Neuronal stem cell (in vitro differentiated cells): ENCODE measurements around the gene ZFP91.

Source experiments
- DNase-seq: peaks from one replicate; pipeline ENCODE4 v3.0.0-alpha.2; 2013; ENCODE audit warnings: low spot score
- H2AFZ ChIP-seq: one replicate; pipeline ENCODE4 v1.6.1; 2013; ENCODE audit warnings: mild to moderate bottlenecking, low read length, inconsistent platforms
- H2AK5ac ChIP-seq: 2 replicates; pipeline ENCODE4 v1.6.1; 2013; ENCODE audit warnings: low read depth, mild to moderate bottlenecking, inconsistent platforms, low read length, moderate library complexity, mixed read lengths
- H2BK120ac ChIP-seq: 2 replicates; pipeline ENCODE4 v1.6.1; 2013; ENCODE audit warnings: low read depth, mild to moderate bottlenecking, inconsistent platforms, low read length, moderate library complexity, mixed read lengths
- H2BK12ac ChIP-seq: one replicate; pipeline ENCODE4 v1.6.1; 2013; ENCODE audit warnings: low read length, inconsistent platforms
- H2BK15ac ChIP-seq: 2 replicates; pipeline ENCODE4 v1.6.1; 2013; ENCODE audit warnings: mild to moderate bottlenecking, low read length, inconsistent platforms, mixed read lengths
- H2BK5ac ChIP-seq: one replicate; pipeline ENCODE4 v1.6.1; 2013; ENCODE audit warnings: inconsistent platforms, mild to moderate bottlenecking, low read length, moderate library complexity
- H3K14ac ChIP-seq: one replicate; pipeline ENCODE4 v1.6.1; 2013; ENCODE audit warnings: low read length, inconsistent platforms
- H3K18ac ChIP-seq: 2 replicates; pipeline ENCODE4 v1.6.1; 2013; ENCODE audit warnings: low read length, inconsistent platforms
- H3K23ac ChIP-seq: 2 replicates; pipeline ENCODE4 v1.6.1; 2013; ENCODE audit warnings: low read depth, mild to moderate bottlenecking, mixed read lengths, low read length, inconsistent platforms; ENCODE audit not compliant: poor library complexity
- H3K27ac ChIP-seq: replicated peaks from 3 replicates; pipeline ENCODE4 v1.5.1; 2013; ENCODE audit warnings: low read length, inconsistent platforms
- H3K27me3 ChIP-seq, 3 experiments: 2 replicates each; pipeline ENCODE4 v1.6.1; 2013; ENCODE audit warnings: low read length in 3 of 3, mild to moderate bottlenecking in 2 of 3, inconsistent platforms in 1 of 3, low read depth in 1 of 3, mixed read lengths in 1 of 3, moderate library complexity in 1 of 3; ENCODE audit not compliant: control insufficient read depth in 3 of 3, insufficient read depth in 3 of 3
- H3K36me3 ChIP-seq, 2 donors: replicated peaks in 1 of 2; 2 replicates each; pipeline ENCODE4 v1.6.1; 2013; ENCODE audit warnings: low read length in 2 of 2; ENCODE audit not compliant: control insufficient read depth in 2 of 2, insufficient read depth in 2 of 2
- H3K4ac ChIP-seq: 2 replicates; pipeline ENCODE4 v1.6.1; 2013; ENCODE audit warnings: inconsistent platforms, mild to moderate bottlenecking, low read length, moderate library complexity
- H3K4me1 ChIP-seq, 2 donors: 1 replicate in 1 of 2; 2 replicates in 1 of 2; pipeline ENCODE4 v1.6.1; 2013; ENCODE audit warnings: low read length in 2 of 2, low read depth in 1 of 2; ENCODE audit not compliant: control insufficient read depth in 2 of 2, insufficient read depth in 1 of 2
- H3K4me2 ChIP-seq: one replicate; pipeline ENCODE4 v1.6.1; 2013; ENCODE audit warnings: mild to moderate bottlenecking, low read length, inconsistent platforms; ENCODE audit not compliant: insufficient read depth, poor library complexity, severe bottlenecking
- H3K4me3 ChIP-seq, 2 donors: 2 replicates each; pipeline ENCODE4 v1.5.1; 2013; ENCODE audit warnings: low read length in 2 of 2, mild to moderate bottlenecking in 2 of 2, inconsistent platforms in 1 of 2, moderate library complexity in 1 of 2
- H3K79me1 ChIP-seq: one replicate; pipeline ENCODE4 v1.6.1; 2013; ENCODE audit warnings: low read depth, mild to moderate bottlenecking, inconsistent platforms, low read length, moderate library complexity
- H3K9ac ChIP-seq: one replicate; pipeline ENCODE4 v1.6.1; 2013; ENCODE audit warnings: mild to moderate bottlenecking, low read depth, low read length, inconsistent platforms; ENCODE audit not compliant: poor library complexity
- H3K9me3 ChIP-seq, 2 donors: replicated peaks in 1 of 2; 2 replicates each; pipeline versions ENCODE3 to v1.6.1; 2013; ENCODE audit warnings: low read length in 2 of 2, mild to moderate bottlenecking in 2 of 2, inconsistent platforms in 1 of 2, low read depth in 1 of 2, mixed read lengths in 1 of 2, moderate library complexity in 1 of 2; ENCODE audit not compliant: control insufficient read depth in 2 of 2, insufficient read depth in 1 of 2
- H4K8ac ChIP-seq: one replicate; pipeline ENCODE4 v1.6.1; 2013; ENCODE audit warnings: low read depth, mild to moderate bottlenecking, inconsistent platforms, low read length, moderate library complexity
- H4K91ac ChIP-seq: one replicate; pipeline ENCODE4 v1.6.1; 2013; ENCODE audit warnings: low read length, low read depth, mild to moderate bottlenecking, inconsistent platforms; ENCODE audit not compliant: poor library complexity
- WGBS, 2 donors: extraction: QIAGEN DNeasy Blood & Tissue Kit; methylation state at CpG; one replicate each; pipeline ENCODE4 v1.1.7; 2013; ENCODE audit warnings: missing lambda C conversion rate in 2 of 2, mixed read lengths in 1 of 2; ENCODE audit not compliant: insufficient read length in 2 of 2, insufficient replicate concordance in 1 of 2; ENCODE audit errors: extremely low coverage in 2 of 2; 5-methylcytosine and 5-hydroxymethylcytosine counted together

The ZFP91 gene

DNA sequence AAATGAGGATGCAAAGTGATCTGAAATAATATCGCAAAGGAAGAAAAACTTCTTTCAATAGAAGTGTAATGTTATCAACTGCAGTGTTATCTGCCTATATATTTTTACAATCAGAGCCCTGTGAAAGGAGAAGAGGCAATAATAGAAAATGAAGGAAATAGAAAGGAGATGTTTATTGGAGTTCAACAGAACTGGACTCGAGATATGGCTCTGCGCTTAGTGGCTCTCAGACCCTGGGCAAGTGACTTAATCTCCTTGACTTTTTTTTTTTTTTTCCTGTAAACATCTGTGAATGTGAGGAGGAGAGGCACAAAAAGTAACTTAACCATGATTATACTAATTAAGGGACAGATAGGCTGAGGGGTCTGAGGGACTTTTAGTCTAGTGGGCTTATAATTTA is 62.5 kb downstream of the ZFP91 start:
- no peak overlapping the region for H4K91ac ChIP-seq
- H2BK5ac ChIP-seq, result no peak overlapping the region
- no peak overlapping the region for H3K4ac ChIP-seq
- no peak overlapping the region for H3K18ac ChIP-seq
- peaks cover 0 to 1% of the 10 kb centered on the region in 2 donors for H3K4me1 ChIP-seq
- H3K27ac ChIP-seq, result no peak overlapping the region
- H3K23ac ChIP-seq, result no peak overlapping the region
- H3K79me1 ChIP-seq, result no peaks in the 10 kb centered on the region
- H2AK5ac ChIP-seq, result no peak overlapping the region
- no peak overlapping the region for H2BK120ac ChIP-seq
- no peak overlapping the region for H4K8ac ChIP-seq
- H3K36me3 ChIP-seq, result no peaks in the 10 kb centered on the region
- H3K14ac ChIP-seq, result no peak overlapping the region
- H3K4me2 ChIP-seq, result no peak overlapping the region
- no peak overlapping the region for H3K9ac ChIP-seq
- H2BK15ac ChIP-seq, result no peak overlapping the region
- WGBS, 2 donors, result no CpG with 5 or more reads among the region's 3 CpGs
- H2AFZ ChIP-seq, result no peak overlapping the region
- no peak overlapping the region for H3K4me3 ChIP-seq
- peaks cover 0 to 6% (median 0%) of the 10 kb centered on the region in 3 experiments for H3K27me3 ChIP-seq
- H3K9me3 ChIP-seq, result peaks cover 2 to 4% of the 10 kb centered on the region in 2 donors
- no peak for DNase-seq
- H2BK12ac ChIP-seq, result no peak overlapping the region

DNA sequence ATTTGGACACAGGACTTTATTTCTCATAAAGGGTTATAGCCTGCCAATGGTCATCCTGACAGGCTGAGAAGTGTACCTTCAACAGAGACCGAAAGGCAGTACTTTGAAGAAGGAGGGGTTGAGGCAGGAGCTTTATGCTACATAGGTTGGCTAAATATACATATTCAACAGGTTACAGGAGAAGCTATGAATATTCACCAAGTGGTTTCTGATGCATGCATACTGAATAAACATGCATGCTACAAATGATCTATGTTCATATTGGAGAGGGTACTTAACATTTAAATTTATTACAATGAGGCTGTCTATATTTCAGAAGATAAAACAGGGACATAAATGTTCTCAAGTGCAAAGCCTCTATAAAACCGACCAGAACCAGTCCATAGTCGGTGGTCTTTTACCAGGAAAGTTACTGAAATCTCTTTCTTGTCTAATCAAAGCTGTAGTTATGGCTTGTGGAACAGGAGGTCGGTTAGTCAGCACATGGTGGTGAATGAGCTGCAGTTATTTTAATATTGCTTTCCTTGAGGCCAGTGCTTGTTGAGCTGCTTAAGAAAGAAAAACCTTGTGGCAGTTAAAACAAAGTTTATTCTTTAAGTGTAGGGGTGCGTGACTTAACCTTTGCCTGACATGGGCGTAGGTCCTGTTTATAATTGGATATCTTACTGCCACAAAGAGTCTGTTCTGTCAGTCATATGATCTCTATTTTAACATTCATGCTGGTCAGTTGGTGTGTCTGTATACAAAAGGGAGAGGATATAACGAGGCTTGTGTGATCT is 63.1 kb downstream of the ZFP91 start:
- no peaks in the 10 kb centered on the region for H3K36me3 ChIP-seq
- H2AFZ ChIP-seq, result peak overlapping the region; percentile 24
- no peak overlapping the region for H3K14ac ChIP-seq
- no peak overlapping the region for H2BK120ac ChIP-seq
- H3K9me3 ChIP-seq, result peaks cover 4% of the 10 kb centered on the region in 2 donors
- H2BK12ac ChIP-seq, result no peak overlapping the region
- no peak for DNase-seq
- no peak overlapping the region for H3K4me2 ChIP-seq
- no peak overlapping the region for H3K4ac ChIP-seq
- no peaks in the 10 kb centered on the region for H3K79me1 ChIP-seq
- H3K23ac ChIP-seq, result no peak overlapping the region
- H3K27ac ChIP-seq, result no peak overlapping the region
- H3K4me3 ChIP-seq, result no peak overlapping the region
- H3K18ac ChIP-seq, result no peak overlapping the region
- H3K9ac ChIP-seq, result no peak overlapping the region
- no peak overlapping the region for H4K91ac ChIP-seq
- H3K27me3 ChIP-seq, result peaks cover 0 to 6% (median 0%) of the 10 kb centered on the region in 3 experiments
- no peak overlapping the region for H4K8ac ChIP-seq
- H2BK5ac ChIP-seq, result no peak overlapping the region
- H2BK15ac ChIP-seq, result no peak overlapping the region
- H2AK5ac ChIP-seq, result no peak overlapping the region
- H3K4me1 ChIP-seq, result peaks cover 0 to 1% of the 10 kb centered on the region in 2 donors
- no CpG with 5 or more reads among the region's 7 CpGs for WGBS, 2 donors

DNA sequence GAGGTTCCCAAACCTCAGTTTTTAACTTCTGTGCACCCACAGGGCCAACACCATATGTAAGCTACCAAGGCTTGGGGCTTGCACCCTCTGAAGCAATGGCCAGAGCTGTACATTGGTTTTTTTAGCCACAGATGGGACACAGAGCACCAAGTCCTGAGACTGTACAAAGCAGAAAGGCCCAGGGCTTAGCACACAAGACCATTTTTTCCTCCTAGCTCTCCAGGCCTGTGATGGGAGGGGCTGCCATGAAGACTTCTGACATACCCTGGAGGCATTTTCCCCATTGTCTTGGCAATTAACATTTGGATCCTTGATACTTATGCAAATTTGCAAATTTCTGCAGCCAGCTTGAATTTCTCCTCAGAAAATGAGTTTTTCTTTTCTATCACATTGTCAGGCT is 67.0 kb downstream of the ZFP91 start:
- peaks cover 4% of the 10 kb centered on the region in 2 donors for H3K9me3 ChIP-seq
- no peak overlapping the region for H2AFZ ChIP-seq
- no peak overlapping the region for H3K23ac ChIP-seq
- H3K4ac ChIP-seq, result no peak overlapping the region
- DNase-seq, result no peak
- no peak overlapping the region for H2BK120ac ChIP-seq
- peaks cover 0 to 6% (median 0%) of the 10 kb centered on the region in 3 experiments for H3K27me3 ChIP-seq
- no peak overlapping the region for H3K14ac ChIP-seq
- H3K27ac ChIP-seq, result no peak overlapping the region
- no peak overlapping the region for H4K8ac ChIP-seq
- no peak overlapping the region for H2BK12ac ChIP-seq
- H3K4me2 ChIP-seq, result no peak overlapping the region
- no peaks in the 10 kb centered on the region for H3K4me1 ChIP-seq
- H3K79me1 ChIP-seq, result no peaks in the 10 kb centered on the region
- H3K9ac ChIP-seq, result no peak overlapping the region
- no peaks in the 10 kb centered on the region for H3K36me3 ChIP-seq
- no peak overlapping the region for H2BK15ac ChIP-seq
- H2AK5ac ChIP-seq, result no peak overlapping the region
- H3K4me3 ChIP-seq, result no peak overlapping the region
- no peak overlapping the region for H3K18ac ChIP-seq
- H4K91ac ChIP-seq, result no peak overlapping the region
- H2BK5ac ChIP-seq, result no peak overlapping the region

DNA sequence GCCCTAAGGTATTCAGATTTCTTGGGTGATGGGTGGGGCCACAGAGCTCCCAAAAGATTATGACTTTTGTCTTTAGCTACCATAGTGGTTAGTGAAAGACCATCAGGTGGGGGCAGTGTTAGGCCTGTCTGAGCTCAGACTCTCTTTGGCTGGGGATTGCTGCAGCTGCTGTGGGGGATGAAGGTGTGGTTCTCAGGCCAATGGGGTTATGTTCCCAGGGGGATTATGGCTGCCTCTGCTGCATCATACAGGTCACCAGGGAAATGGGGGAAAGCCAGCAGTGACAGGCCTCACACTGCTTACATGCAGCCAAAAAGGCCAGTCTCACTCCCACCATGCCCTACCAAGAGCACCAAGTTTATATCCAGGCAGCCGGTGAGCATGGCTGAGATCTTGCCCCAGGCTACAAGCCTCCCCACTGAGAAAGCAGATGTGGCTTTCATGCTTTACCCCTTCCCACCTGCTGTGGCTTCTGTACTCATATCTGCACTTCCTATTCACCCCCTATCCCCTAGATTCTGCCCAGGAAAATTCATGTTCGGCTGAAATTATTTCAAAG is 68.4 kb downstream of the ZFP91 start:
- H3K27me3 ChIP-seq, result peaks cover 0 to 6% (median 0%) of the 10 kb centered on the region in 3 experiments
- no peak overlapping the region for H4K91ac ChIP-seq
- H2BK5ac ChIP-seq, result no peak overlapping the region
- H2AK5ac ChIP-seq, result no peak overlapping the region
- H2BK15ac ChIP-seq, result no peak overlapping the region
- no peak for DNase-seq
- H3K79me1 ChIP-seq, result no peaks in the 10 kb centered on the region
- H3K9me3 ChIP-seq, result peaks cover 4% of the 10 kb centered on the region in 2 donors
- H3K27ac ChIP-seq, result no peak overlapping the region
- H4K8ac ChIP-seq, result no peak overlapping the region
- H3K18ac ChIP-seq, result no peak overlapping the region
- no peak overlapping the region for H3K14ac ChIP-seq
- no peaks in the 10 kb centered on the region for H3K36me3 ChIP-seq
- H3K23ac ChIP-seq, result no peak overlapping the region
- H2BK120ac ChIP-seq, result no peak overlapping the region
- no peak overlapping the region for H3K4ac ChIP-seq
- WGBS, 2 donors, result no CpG with 5 or more reads among the region's 2 CpGs
- no peak overlapping the region for H3K9ac ChIP-seq
- no peaks in the 10 kb centered on the region for H3K4me1 ChIP-seq
- H2AFZ ChIP-seq, result no peak overlapping the region
- no peak overlapping the region for H3K4me2 ChIP-seq
- H3K4me3 ChIP-seq, result no peak overlapping the region
- H2BK12ac ChIP-seq, result no peak overlapping the region
